ENCODE data around the gene TMEM256. TPM values are rescaled to one million over a fixed set of nuclear protein-coding genes. Genes with fewer than 3 reads are reported as not detected.
"Not testable (repeated sequence)": the region's sequence is repeated elsewhere in the genome, so short reads cannot be mapped to it uniquely, and the experiment has no call there.

Gene TMEM256
- total RNA-seq, 1 donor from 2014 or later = 45.2 TPM

GRCh38 chr17:7367083-7367482 lies 36.8 kb downstream of the TMEM256 start:
- Histone ChIP-seq H3K4me3 (no peak overlapping the region), H3K27ac (no peak overlapping the region), H3K36me3 (no peaks in the 10 kb centered on the region), H3K27me3 (no peaks in the 10 kb centered on the region), H3K9me3 (no peaks in the 10 kb centered on the region), H3K4me1 (no peaks in the 10 kb centered on the region)
- TF ChIP-seq, protein P1, sequence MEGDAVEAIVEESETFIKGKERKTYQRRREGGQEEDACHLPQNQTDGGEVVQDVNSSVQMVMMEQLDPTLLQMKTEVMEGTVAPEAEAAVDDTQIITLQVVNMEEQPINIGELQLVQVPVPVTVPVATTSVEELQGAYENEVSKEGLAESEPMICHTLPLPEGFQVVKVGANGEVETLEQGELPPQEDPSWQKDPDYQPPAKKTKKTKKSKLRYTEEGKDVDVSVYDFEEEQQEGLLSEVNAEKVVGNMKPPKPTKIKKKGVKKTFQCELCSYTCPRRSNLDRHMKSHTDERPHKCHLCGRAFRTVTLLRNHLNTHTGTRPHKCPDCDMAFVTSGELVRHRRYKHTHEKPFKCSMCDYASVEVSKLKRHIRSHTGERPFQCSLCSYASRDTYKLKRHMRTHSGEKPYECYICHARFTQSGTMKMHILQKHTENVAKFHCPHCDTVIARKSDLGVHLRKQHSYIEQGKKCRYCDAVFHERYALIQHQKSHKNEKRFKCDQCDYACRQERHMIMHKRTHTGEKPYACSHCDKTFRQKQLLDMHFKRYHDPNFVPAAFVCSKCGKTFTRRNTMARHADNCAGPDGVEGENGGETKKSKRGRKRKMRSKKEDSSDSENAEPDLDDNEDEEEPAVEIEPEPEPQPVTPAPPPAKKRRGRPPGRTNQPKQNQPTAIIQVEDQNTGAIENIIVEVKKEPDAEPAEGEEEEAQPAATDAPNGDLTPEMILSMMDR (IDR thresholded peaks at IDR 0.05) = no peak
- intact Hi-C loops (cut with DNase I) = no loop called here
- no peak for ATAC-seq
- DNase-seq = no peak

DNA sequence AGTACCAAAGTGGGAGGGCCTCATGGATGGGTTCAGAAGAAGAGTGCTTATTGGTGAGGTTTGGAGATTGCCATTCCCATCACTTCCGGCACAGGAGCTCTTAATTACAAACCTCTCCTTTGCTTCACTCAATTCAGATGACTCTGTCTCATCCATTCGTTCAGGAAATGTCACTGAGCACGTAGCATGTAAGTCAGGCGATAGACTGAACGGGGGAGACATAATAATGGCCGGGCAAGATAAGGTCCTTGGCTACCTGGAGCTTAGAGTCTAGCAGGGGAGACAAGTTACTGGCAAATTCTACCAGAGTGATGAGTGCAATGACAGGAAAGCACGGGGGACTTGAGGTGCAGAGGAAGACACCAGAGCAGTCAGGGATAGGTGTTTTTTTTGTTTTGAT lies 37.9 kb downstream of the TMEM256 start:
- H3K27ac ChIP-seq; H3K27me3 ChIP-seq; intact Hi-C loops (cut with DNase I); DNase-seq; H3K36me3 ChIP-seq; H3K4me1 ChIP-seq; H3K9me3 ChIP-seq; ATAC-seq; H3K4me3 ChIP-seq: not testable (repeated sequence)

DNA sequence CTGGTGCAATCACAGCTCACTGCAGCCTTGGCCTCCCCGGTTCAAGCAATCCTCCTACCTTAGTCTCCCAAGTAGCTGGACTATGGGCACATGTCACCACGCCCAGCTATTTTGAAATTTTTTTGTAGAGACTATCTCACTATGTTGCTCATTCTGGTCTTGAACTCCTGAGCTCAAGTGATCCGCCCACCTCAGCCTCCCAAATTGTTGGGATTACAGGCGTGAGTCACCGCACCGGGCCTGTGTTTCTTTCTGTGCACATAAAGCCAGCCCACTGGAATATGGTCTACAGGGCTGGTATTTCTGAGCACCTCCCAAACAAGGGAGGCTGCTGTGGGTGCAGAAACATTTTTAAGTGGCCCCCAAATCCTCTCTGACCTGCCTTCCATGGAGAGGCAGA lies 40.6 kb downstream of the TMEM256 start:
- no peak for ATAC-seq

GRCh38 chr17:7361906-7362305 lies 42.0 kb downstream of the TMEM256 start:
- DNase-seq = no peak
- intact Hi-C loops (cut with DNase I) = no loop called here

More for the DNA sequence above, 40.6 kb downstream of the TMEM256 start:
- H3K4me1 ChIP-seq = no peaks in the 10 kb centered on the region
- H3K9me3 ChIP-seq = no peaks in the 10 kb centered on the region
- no peaks in the 10 kb centered on the region for H3K27me3 ChIP-seq
- no peak overlapping the region for H3K27ac ChIP-seq
- H3K36me3 ChIP-seq = no peaks in the 10 kb centered on the region
- TF ChIP-seq, protein P1 (IDR thresholded peaks at IDR 0.05) = no peak
- DNase-seq = no peak
- intact Hi-C loops (cut with DNase I) = no loop called here
- H3K4me3 ChIP-seq = no peak overlapping the region

GRCh38 chr17:7357381-7357780 lies 46.5 kb downstream of the TMEM256 start:
- TF ChIP-seq, protein P1 (IDR thresholded peaks at IDR 0.05) = no peak
- Histone ChIP-seq H3K9me3 (no peaks in the 10 kb centered on the region), H3K36me3 (no peaks in the 10 kb centered on the region), H3K4me1 (peaks cover 24% of the 10 kb centered on the region), H3K27ac (no peak overlapping the region), H3K27me3 (no peaks in the 10 kb centered on the region), H3K4me3 (no peak overlapping the region)
- DNase-seq = no peak
- intact Hi-C loops (cut with DNase I) = no loop called here
- no peak for ATAC-seq

More at GRCh38 chr17:7361906-7362305, 42.0 kb downstream of the TMEM256 start:
- Histone ChIP-seq H3K27me3 (no peaks in the 10 kb centered on the region), H3K4me3 (no peak overlapping the region), H3K36me3 (no peaks in the 10 kb centered on the region), H3K9me3 (no peaks in the 10 kb centered on the region), H3K27ac (no peak overlapping the region), H3K4me1 (no peaks in the 10 kb centered on the region)
- TF ChIP-seq, protein P1 (IDR thresholded peaks at IDR 0.05) = no peak
- ATAC-seq = no peak

- Histone ChIP-seq H3K4me3 (no peak overlapping the region), H3K27me3 (no peaks in the 10 kb centered on the region), H3K27ac (no peak overlapping the region), H3K4me1 (peaks cover 25% of the 10 kb centered on the region), H3K36me3 (no peaks in the 10 kb centered on the region), H3K9me3 (no peaks in the 10 kb centered on the region)
- ATAC-seq (no peak), DNase-seq (no peak)
- TF ChIP-seq, protein P1 (IDR thresholded peaks at IDR 0.05) = no peak
- intact Hi-C loops (cut with DNase I) = no loop called here
These were observed 47.1 kb downstream of the TMEM256 start for GRCh38 chr17:7356756-7357155.
